Activated CD4-positive, alpha-beta T cell treated with anti-CD3 and anti-CD28 coated beads, Interleukin-2, amount 50 U/mL, for 1 hour (primary cell): Measurements from ENCODE around the gene GNA15.
"Not testable (repeated sequence)": the region's sequence is repeated elsewhere in the genome, so short reads cannot be mapped to it uniquely, and the experiment has no call there.

Source experiments
- DNase-seq: peaks from one replicate; pipeline ENCODE4 v3.0.0-alpha.2; 2020

Gene GNA15

GRCh38 chr19:3192684-3193083 is 56.9 kb downstream of the GNA15 start:
- DNase-seq, result no peak

GRCh38 chr19:3193256-3194105 is 57.6 kb downstream of the GNA15 start:
- DNase-seq, result no peak

- no peak for DNase-seq
Measured at GRCh38 chr19:3194106-3195087, 58.6 kb downstream of the GNA15 start.

- no peak for DNase-seq
Measured at GRCh38 chr19:3196064-3196932, 60.5 kb downstream of the GNA15 start.

GRCh38 chr19:3196933-3197205 is 61.0 kb downstream of the GNA15 start:
- DNase-seq, result no peak

- DNase-seq, result no peak
Measured at GRCh38 chr19:3198901-3199700, 63.3 kb downstream of the GNA15 start.

GRCh38 chr19:3201072-3201700 is 65.4 kb downstream of the GNA15 start:
- DNase-seq, result no peak

- no peak for DNase-seq
Measured at GRCh38 chr19:3201911-3202310, 66.1 kb downstream of the GNA15 start.

GRCh38 chr19:3202346-3202745 is 66.5 kb downstream of the GNA15 start:
- DNase-seq, result no peak

- not testable (repeated sequence) for DNase-seq
Measured at GRCh38 chr19:3202895-3203294, 67.1 kb downstream of the GNA15 start.

GRCh38 chr19:3203805-3204645 is 68.2 kb downstream of the GNA15 start:
- no peak for DNase-seq

- no peak for DNase-seq
Measured at GRCh38 chr19:3204646-3205275, 68.9 kb downstream of the GNA15 start.

- DNase-seq, result no peak
Measured at GRCh38 chr19:3206216-3206953, 70.6 kb downstream of the GNA15 start.

- no peak for DNase-seq
Measured at GRCh38 chr19:3207461-3208242, 71.8 kb downstream of the GNA15 start.

- DNase-seq, result no peak
Measured at GRCh38 chr19:3208317-3209207, 72.7 kb downstream of the GNA15 start.

GRCh38 chr19:3210347-3211017 is 74.6 kb downstream of the GNA15 start:
- peak; percentile 74 for DNase-seq

- DNase-seq, result no peak
Measured at GRCh38 chr19:3211191-3211590, 75.4 kb downstream of the GNA15 start.
